Immature natural killer cell (primary cell): ENCODE data around the gene LATS2. TPM values are rescaled to one million over a fixed set of nuclear protein-coding genes. Genes with fewer than 3 reads are reported as not detected.

ENCODE experiments used
- DNase-seq, 3 donors: peaks; one replicate each; pipeline ENCODE4 v3.0.0; 2022; ENCODE audit warnings: mixed read lengths in 1 of 3
- H3K27ac Mint-ChIP-seq, 6 donors: one replicate each; pipeline ENCODE4 v1.8.0; 2020; ENCODE audit warnings: mixed read lengths in 6 of 6, mild to moderate bottlenecking in 5 of 6, inconsistent platforms in 4 of 6, moderate library complexity in 3 of 6
- H3K27me3 Mint-ChIP-seq, 3 donors: one replicate each; pipeline ENCODE4 v1.8.0; 2020 to 2021; ENCODE audit warnings: low read depth in 3 of 3, mild to moderate bottlenecking in 3 of 3, mixed read lengths in 3 of 3, moderate library complexity in 3 of 3, inconsistent platforms in 1 of 3
- H3K36me3 Mint-ChIP-seq, 3 donors: one replicate each; pipeline ENCODE4 v1.8.0; 2020; ENCODE audit warnings: mixed read lengths in 3 of 3, inconsistent platforms in 2 of 3, mild to moderate bottlenecking in 2 of 3
- H3K4me1 Mint-ChIP-seq, 2 donors: one replicate each; pipeline ENCODE4 v1.8.0; 2020; ENCODE audit warnings: inconsistent platforms in 2 of 2, mild to moderate bottlenecking in 2 of 2, mixed read lengths in 2 of 2, moderate library complexity in 1 of 2
- H3K4me3 Mint-ChIP-seq, 5 donors: one replicate each; pipeline ENCODE4 v1.8.0; 2020; ENCODE audit warnings: mild to moderate bottlenecking in 5 of 5, mixed read lengths in 5 of 5, inconsistent platforms in 3 of 5, moderate library complexity in 3 of 5
- H3K9me3 Mint-ChIP-seq, 6 donors: one replicate each; pipeline ENCODE4 v1.8.0; 2020; ENCODE audit warnings: mild to moderate bottlenecking in 6 of 6, mixed read lengths in 6 of 6, inconsistent platforms in 4 of 6, moderate library complexity in 3 of 6
- polyA plus RNA-seq, 3 donors: library from polyadenylated mRNA; unstranded; fragments of 300-500 nt; fragmentation: Illumina TruSeq; gene quantifications; one replicate each; pipeline ENCODE4 v1.2.3, GENCODE V29; 2021

The LATS2 gene
- polyA plus RNA-seq, 3 donors from 2014 or later, result 0.59 to 1.8 (median 1.3) TPM

DNA sequence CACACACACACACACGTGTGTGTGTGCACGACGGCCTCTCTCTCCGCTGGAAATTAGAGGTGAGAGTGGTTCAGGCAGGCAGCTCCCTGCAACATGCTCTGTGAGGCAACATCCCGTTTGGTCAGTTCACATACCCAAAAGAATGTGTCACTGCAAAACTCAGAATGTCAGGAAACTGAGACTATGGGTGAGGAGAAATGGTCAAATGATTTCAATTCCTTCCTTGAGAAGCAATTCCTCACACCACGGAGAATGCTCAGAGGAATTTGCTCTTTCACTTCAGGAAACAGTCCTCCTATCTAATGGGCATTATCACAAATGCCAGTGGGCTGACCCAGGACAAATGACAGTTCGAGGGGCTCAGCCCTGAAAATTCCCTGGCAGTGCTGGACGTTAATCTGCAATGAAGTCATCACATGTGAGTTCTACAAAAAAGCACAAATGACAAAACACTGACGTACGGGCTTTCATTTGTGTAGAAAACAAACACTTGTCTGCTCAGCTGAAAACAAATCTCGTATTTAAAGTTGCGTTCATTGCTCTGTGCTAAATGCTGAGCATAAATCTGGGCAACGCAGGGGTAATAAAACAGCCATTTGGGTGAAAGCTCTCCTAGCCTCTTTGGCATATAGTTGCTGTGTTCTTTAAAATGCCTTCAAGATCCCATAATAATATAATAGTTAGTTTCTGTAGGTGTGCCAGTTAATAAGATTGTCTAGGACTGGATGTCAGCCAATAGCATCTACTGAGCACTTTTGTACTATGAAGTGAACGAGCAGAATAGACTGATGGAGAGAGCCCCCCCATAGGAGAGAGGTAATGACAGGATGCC is 18.6 kb upstream of the LATS2 start:
- H3K9me3 Mint-ChIP-seq, result no peaks in the 10 kb centered on the region
- DNase-seq, result no peak
- no peak overlapping the region for H3K4me3 Mint-ChIP-seq
- peaks cover 2 to 6% (median 4%) of the 10 kb centered on the region in 3 donors for H3K27me3 Mint-ChIP-seq
- H3K27ac Mint-ChIP-seq, result no peak overlapping the region
- peaks cover 15 to 24% of the 10 kb centered on the region in 2 donors for H3K4me1 Mint-ChIP-seq
- no peaks in the 10 kb centered on the region for H3K36me3 Mint-ChIP-seq

DNA sequence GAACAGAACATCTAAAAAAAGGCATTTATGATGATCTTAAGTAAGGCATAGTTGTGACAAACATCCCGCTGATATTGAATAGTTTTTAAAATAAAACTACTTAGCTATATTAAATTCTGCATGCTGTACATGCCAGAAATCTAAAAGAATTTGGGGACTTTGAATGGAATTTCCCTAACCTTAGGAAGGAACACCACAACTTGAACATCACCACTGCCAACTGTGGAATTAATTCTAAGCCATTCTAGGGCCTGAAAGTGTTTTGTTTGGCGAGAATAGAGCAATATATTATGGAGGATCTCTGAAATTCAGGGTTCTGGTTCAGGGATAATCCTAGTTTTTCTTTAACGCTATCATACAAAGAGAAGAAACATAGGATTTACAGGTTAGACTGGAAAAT is 17.8 kb upstream of the LATS2 start:
- Mint-ChIP-seq H3K27ac (no peak overlapping the region), H3K9me3 (no peaks in the 10 kb centered on the region), H3K4me3 (no peak overlapping the region), H3K4me1 (peaks cover 22 to 31% of the 10 kb centered on the region in 2 donors), H3K27me3 (peaks cover 3 to 6% (median 6%) of the 10 kb centered on the region in 3 donors), H3K36me3 (no peaks in the 10 kb centered on the region)
- no peak for DNase-seq

DNA sequence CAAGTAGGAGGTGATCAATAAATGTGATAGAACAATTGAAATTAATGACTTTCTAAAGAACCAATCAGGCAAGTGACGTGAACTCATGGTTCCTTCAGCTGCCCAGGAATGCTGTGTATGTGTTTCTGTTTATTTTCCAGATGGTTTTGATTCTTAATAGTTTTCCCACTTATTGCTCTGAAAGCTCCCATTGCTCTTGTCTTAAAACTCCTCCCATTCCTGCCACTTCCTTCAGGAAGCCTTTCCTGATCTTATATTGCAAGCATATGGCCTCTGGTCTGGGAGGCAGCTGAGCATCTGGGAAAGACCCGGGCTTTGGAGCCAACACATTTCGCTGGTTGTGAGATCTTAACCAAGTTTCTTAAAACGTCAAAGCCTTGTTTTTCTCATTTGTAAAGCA is 17.1 kb upstream of the LATS2 start:
- Mint-ChIP-seq H3K27me3 (peaks cover 6 to 11% (median 9%) of the 10 kb centered on the region in 3 donors), H3K4me1 (peaks cover 27 to 37% of the 10 kb centered on the region in 2 donors), H3K4me3 (peak overlapping the region in 1 of 5 donors; percentile 40), H3K27ac (no peak overlapping the region), H3K9me3 (no peaks in the 10 kb centered on the region), H3K36me3 (no peaks in the 10 kb centered on the region)
- DNase-seq, result no peak

DNA sequence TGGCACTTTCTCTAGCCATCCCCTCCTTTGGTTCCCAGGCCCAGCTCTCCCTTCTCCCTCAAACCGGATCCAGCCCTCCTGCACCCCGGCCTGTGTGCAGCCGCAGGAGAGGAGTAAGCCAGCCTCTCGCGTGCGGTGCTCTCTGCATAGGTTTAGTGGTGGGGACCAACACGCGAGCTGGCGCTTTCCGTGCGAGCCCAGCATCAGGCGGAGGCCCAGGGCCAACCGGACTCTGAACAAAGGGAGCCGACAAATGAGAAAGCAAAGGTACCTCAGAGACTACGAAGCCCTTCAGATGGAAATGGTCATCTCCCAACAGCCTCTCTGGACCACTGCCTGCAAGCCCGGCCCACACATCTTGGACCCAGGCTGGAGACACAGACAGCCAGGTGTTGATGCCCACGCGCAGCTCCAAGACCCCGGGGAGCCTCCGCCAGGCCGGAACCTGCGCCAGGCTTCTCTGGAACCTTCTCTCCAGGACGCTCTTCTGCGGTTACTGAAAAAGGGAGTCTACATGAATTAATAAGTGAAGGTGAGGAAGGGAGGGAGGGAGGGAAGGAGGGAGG is 16.5 kb upstream of the LATS2 start:
- Mint-ChIP-seq H3K36me3 (no peaks in the 10 kb centered on the region), H3K27me3 (peaks cover 6 to 11% (median 9%) of the 10 kb centered on the region in 3 donors), H3K4me3 (peak overlapping the region; percentile 40 to 76 (median 68)), H3K27ac (peak overlapping the region in 4 of 6 donors; percentile 55 to 68 (median 64)), H3K4me1 (peaks cover 31 to 43% of the 10 kb centered on the region in 2 donors), H3K9me3 (no peaks in the 10 kb centered on the region)
- no peak for DNase-seq

DNA sequence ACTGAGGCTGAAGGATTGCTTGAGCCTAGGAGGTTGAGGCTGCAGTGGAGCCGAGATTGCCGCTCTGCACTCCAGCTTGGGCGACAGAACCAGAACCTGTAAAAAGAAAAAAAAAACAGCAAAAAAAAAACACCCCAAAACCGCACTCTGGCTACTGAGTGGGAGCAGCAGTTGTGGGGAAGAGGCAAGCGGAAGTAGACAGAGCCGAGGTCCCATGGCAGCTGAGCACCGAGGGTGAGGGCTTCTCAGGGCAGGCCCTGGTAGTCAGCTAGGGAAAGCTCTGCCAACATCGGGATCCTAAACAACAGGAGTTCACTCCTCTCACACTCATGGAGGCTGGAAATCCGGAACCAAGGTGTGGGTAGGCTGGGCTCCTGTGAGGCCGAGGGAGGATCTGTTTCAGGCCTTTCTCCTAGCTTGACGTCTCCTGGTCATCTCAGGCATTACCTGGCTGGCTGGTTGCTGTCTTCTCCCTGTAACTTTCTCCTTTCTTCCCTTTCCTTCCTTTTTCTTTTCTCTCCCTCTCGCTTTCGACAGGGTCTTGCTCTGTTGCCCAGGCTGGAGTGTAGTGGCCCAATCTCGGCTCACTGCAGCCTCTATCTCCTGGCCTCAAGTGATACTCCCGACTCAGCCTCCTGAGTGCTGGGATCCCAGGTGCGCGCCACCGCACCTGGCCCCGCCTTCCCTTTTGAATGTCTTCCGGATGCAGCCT is 15.8 kb upstream of the LATS2 start:
- Mint-ChIP-seq H3K9me3 (no peaks in the 10 kb centered on the region), H3K27me3 (peaks cover 6 to 9% (median 9%) of the 10 kb centered on the region in 3 donors), H3K4me3 (peak overlapping the region; percentile 52 to 76 (median 68)), H3K36me3 (no peaks in the 10 kb centered on the region), H3K4me1 (peaks cover 31 to 46% of the 10 kb centered on the region in 2 donors), H3K27ac (peak overlapping the region in 5 of 6 donors; percentile 55 to 71 (median 66))
- no peak for DNase-seq

DNA sequence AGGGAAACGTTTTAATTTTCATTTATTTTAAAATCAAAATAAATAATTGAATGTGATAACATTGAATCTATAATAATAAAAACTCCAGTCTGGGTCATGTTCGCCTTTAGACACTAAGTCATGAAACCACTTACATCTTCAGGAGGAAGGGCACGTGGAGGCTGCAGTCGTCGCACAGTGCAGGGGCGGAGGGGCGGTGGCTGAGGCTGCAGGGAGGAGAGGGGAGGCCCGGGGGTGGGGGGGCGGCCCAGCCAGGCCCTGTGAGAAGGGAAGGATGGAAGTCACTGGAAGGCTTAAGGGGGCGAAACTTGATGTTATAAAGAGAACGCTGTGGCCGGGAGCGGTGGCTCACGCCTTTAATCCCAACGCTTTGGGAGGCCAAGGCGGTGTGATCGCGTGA is 14.9 kb upstream of the LATS2 start:
- peak in 2 of 3 donors; percentile 20 to 22 for DNase-seq
- H3K27me3 Mint-ChIP-seq, result peaks cover 6 to 9% (median 9%) of the 10 kb centered on the region in 3 donors
- peak overlapping the region; percentile 48 to 76 (median 63) for H3K4me3 Mint-ChIP-seq
- no peaks in the 10 kb centered on the region for H3K36me3 Mint-ChIP-seq
- no peaks in the 10 kb centered on the region for H3K9me3 Mint-ChIP-seq
- peaks cover 34 to 51% of the 10 kb centered on the region in 2 donors for H3K4me1 Mint-ChIP-seq
- peak overlapping the region in 3 of 6 donors; percentile 58 to 76 (median 75) for H3K27ac Mint-ChIP-seq

DNA sequence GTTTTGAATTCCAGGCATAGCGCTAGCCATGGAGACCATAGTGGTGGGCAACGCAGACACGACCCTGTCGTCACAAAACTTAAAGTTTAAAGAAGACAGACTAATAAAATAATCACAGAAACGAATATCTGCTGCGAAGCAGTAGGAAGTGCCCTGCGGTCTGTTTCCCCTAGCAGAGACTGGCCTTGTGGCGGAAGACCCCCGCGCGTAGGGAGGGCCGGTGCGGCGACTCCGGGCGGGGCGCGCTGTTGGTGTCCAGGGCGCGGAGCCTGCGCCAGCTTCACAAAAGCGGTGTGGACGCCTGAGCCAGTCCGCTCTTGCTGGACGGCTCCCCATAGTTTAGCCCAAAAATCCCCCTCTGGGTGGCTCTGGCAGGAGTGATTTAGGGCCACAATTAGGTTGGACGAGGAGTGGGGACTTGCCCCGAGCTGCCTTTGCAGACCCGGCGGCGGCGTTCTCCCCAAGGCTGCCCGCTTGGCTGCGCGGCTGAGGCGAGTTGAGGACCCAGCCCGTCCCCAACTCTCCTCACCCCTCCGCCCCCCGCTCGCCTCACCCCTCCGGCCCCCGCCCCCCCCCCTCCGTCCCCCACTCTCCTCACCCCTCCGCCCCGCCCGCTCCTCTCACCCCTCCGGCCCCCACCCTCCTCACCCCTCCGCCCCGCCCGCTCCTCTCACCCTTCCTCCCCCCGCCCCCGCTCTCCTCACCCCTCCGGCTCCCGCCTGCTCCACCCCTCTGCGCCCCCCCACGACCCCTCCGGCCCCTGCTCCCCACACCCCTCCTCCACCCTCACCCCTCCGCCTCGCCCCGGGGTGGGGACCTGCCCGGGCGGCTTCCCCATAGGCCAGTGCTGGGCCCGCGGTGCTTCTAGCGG is 14.2 kb upstream of the LATS2 start:
- no peaks in the 10 kb centered on the region for H3K9me3 Mint-ChIP-seq
- peaks cover 8 to 9% (median 9%) of the 10 kb centered on the region in 3 donors for H3K27me3 Mint-ChIP-seq
- peak; percentile 43 to 52 (median 46) for DNase-seq
- H3K27ac Mint-ChIP-seq, result peak overlapping the region; percentile 87 to 98 (median 94)
- peaks cover 34 to 51% of the 10 kb centered on the region in 2 donors for H3K4me1 Mint-ChIP-seq
- H3K36me3 Mint-ChIP-seq, result no peaks in the 10 kb centered on the region
- H3K4me3 Mint-ChIP-seq, result peak overlapping the region; percentile 80 to 91 (median 83)

DNA sequence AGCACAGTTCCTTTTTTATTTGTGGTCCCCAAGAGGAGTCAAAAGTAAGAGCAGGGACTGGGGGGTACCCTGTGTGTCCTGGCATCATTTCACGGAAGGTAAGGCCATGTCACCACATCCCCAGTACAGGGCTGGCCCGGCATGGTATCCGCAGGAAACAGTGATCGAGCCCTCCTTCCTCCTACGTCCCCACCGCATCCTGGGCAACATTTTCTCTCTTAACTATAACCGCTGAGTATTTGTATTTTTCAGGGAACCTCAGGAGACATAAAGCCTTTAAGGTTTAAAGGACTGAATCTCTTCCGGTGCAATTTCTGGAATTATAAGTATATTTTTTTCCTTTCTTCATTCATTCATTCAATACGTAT is 13.6 kb upstream of the LATS2 start:
- Mint-ChIP-seq H3K4me1 (peaks cover 34 to 51% of the 10 kb centered on the region in 2 donors), H3K4me3 (peak overlapping the region; percentile 80 to 91 (median 83)), H3K9me3 (no peaks in the 10 kb centered on the region), H3K27ac (peak overlapping the region; percentile 87 to 98 (median 94)), H3K27me3 (peaks cover 8 to 9% (median 8%) of the 10 kb centered on the region in 3 donors), H3K36me3 (no peaks in the 10 kb centered on the region)
- peak; percentile 65 to 67 (median 66) for DNase-seq

DNA sequence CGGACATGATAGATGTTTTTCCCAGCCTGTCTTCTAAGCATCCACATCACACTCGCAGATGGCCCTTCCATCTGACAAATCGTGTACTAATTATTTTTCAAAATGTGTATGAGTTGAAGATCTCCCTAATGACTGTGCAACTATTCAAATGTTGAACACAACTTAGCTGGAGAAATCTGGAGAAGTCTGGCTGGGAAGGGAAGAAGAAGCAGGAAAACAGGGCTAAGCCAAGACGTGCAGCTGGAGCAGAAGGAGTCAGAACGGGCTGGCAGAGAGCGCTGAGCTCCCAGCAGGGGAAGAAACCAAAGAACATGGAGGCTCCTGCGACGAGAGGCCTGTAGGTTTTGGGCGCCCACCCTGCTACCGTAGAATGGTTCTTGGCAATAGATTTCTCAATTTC is 13.2 kb upstream of the LATS2 start:
- no peaks in the 10 kb centered on the region for H3K9me3 Mint-ChIP-seq
- peak overlapping the region; percentile 80 to 91 (median 83) for H3K4me3 Mint-ChIP-seq
- H3K27ac Mint-ChIP-seq, result peak overlapping the region; percentile 87 to 98 (median 94)
- H3K36me3 Mint-ChIP-seq, result no peaks in the 10 kb centered on the region
- H3K4me1 Mint-ChIP-seq, result peaks cover 34 to 51% of the 10 kb centered on the region in 2 donors
- DNase-seq, result no peak
- peaks cover 6 to 8% (median 7%) of the 10 kb centered on the region in 3 donors for H3K27me3 Mint-ChIP-seq

DNA sequence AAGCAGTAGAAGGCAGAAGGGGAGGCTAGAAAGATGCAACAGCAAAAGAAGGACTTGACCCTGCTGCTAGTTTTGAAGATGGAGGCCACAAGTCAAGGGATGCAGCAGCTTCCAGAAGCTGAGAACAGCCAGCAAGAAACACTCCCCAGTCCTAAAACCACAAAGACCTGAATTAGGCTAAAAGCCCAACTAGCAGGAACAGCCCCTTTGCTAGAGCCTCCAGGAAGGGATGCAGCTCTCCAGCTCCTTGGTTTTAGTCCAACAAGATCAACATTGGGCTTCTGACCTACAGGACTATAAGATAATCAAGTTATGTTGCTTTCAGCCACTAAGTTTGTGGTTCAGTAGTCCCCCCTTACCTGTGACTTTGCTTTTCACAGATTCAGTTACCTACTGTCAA is 10.5 kb upstream of the LATS2 start:
- Mint-ChIP-seq H3K27me3 (peaks cover 6 to 7% (median 6%) of the 10 kb centered on the region in 3 donors), H3K4me3 (no peak overlapping the region), H3K9me3 (no peaks in the 10 kb centered on the region), H3K4me1 (peaks cover 28 to 38% of the 10 kb centered on the region in 2 donors), H3K27ac (peak overlapping the region; percentile 59 to 76 (median 70)), H3K36me3 (no peaks in the 10 kb centered on the region)
- DNase-seq, result no peak

DNA sequence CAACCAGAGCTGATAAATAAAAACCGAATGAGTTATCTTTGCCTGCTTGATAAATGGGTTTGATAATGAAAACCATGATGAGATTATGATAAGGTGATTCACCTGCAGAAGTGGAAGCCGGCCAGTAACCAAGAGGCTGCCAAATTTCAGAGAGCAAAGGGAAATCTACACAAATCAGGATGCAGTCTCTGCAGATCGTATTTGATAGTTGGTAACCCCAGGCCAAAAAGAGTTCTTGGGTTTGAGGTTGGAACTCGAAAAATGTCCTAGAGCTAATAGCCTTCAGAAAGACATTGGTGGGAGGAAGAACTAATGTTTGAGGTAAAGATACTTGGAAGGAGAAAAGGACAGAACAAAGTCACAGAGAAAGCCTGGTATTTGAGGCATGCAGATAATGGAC is 9.6 kb upstream of the LATS2 start:
- Mint-ChIP-seq H3K4me3 (no peak overlapping the region), H3K9me3 (no peaks in the 10 kb centered on the region), H3K27ac (peak overlapping the region in 5 of 6 donors; percentile 23 to 70 (median 58)), H3K36me3 (no peaks in the 10 kb centered on the region), H3K4me1 (peaks cover 24 to 32% of the 10 kb centered on the region in 2 donors), H3K27me3 (peaks cover 6 to 7% (median 6%) of the 10 kb centered on the region in 3 donors)
- no peak for DNase-seq

DNA sequence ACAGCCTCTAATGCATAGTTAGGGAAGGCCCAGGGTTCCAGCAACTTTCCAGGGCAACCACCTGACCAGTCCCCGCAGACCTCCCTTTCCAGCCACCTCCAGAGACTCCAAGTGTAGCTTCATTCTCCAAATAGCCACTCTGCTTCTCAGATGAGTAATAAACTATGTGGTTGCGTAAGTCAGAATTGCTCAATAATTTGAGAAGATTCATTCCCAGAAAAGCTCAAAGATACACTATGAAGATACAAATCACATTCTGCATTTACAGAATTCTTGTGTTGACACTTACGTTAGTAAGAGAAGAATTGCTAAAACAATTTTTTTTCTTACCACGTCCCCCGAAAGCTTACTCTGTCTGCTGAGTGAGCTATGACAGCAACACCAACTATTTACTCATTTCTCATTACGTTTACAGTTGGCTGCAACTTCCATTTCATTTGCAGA is 8.2 kb upstream of the LATS2 start:
- Mint-ChIP-seq H3K9me3 (no peaks in the 10 kb centered on the region), H3K27me3 (peaks cover 3 to 7% (median 6%) of the 10 kb centered on the region in 3 donors), H3K4me3 (no peak overlapping the region)

DNA sequence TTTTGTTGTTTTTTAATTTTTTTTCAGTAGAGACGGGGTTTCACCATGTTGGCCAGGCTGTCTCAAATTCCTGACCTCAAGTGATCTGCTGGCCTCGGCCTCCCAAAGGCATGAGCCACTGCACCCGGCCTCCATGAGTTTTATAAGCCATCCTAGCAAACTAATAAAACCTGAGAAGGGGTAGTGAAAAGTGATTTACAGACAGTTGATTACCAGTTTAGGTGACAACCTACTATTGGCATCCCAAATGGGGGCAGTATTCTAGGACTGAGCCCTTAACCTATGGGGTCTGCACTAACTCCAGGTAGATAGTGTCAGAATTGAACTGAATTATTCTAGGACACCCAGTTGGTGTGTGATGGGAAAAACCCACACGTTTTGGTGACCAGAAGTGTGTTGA is 6.5 kb upstream of the LATS2 start:
- H3K36me3 Mint-ChIP-seq, result no peaks in the 10 kb centered on the region
- no peak overlapping the region for H3K4me3 Mint-ChIP-seq
- peaks cover 3 to 11% of the 10 kb centered on the region in 2 donors for H3K4me1 Mint-ChIP-seq
- peaks cover 0 to 2% (median 0%) of the 10 kb centered on the region in 3 donors for H3K27me3 Mint-ChIP-seq
- no peak for DNase-seq
- H3K9me3 Mint-ChIP-seq, result no peaks in the 10 kb centered on the region
- H3K27ac Mint-ChIP-seq, result no peak overlapping the region

More for the DNA sequence above, 8.2 kb upstream of the LATS2 start:
- Mint-ChIP-seq H3K4me1 (peaks cover 15 to 23% of the 10 kb centered on the region in 2 donors), H3K27ac (no peak overlapping the region), H3K36me3 (no peaks in the 10 kb centered on the region)
- no peak for DNase-seq
